H9 (cell line): ENCODE data around the gene KRTDAP. TPM values are rescaled to one million over a fixed set of nuclear protein-coding genes. Genes with fewer than 3 reads are reported as not detected.

ENCODE experiments used
- DNase-seq: peaks from one replicate; pipeline ENCODE4 v3.0.0-alpha.2; 2017
- H2AFZ ChIP-seq: one replicate; pipeline ENCODE4 v1.6.1; 2013; ENCODE audit warnings: mild to moderate bottlenecking, low read length, control low read depth, moderate library complexity
- H2AK5ac ChIP-seq: 2 replicates; pipeline ENCODE4 v1.6.1; 2013; ENCODE audit warnings: low read length, control low read depth, mixed read lengths; ENCODE audit not compliant: insufficient read length
- H2BK120ac ChIP-seq: one replicate; pipeline ENCODE4 v1.6.1; 2013; ENCODE audit warnings: low read depth, mild to moderate bottlenecking, low read length, control low read depth, inconsistent platforms; ENCODE audit not compliant: poor library complexity, severe bottlenecking
- H2BK12ac ChIP-seq: 2 replicates; pipeline ENCODE4 v1.6.1; 2013; ENCODE audit warnings: low read length, control low read depth, mixed read lengths, low read depth; ENCODE audit not compliant: insufficient read length
- H2BK15ac ChIP-seq: 2 replicates; pipeline ENCODE4 v1.6.1; 2013; ENCODE audit warnings: low read depth, low read length, control low read depth
- H2BK20ac ChIP-seq: one replicate; pipeline ENCODE4 v1.6.1; 2013; ENCODE audit warnings: low read depth, mild to moderate bottlenecking, low read length, control low read depth, inconsistent platforms; ENCODE audit not compliant: poor library complexity, severe bottlenecking
- H2BK5ac ChIP-seq: 2 replicates; pipeline ENCODE4 v1.6.1; 2013; ENCODE audit warnings: low read length, control low read depth, mixed read lengths; ENCODE audit not compliant: insufficient read length
- H3K14ac ChIP-seq: 2 replicates; pipeline ENCODE4 v1.6.1; 2013; ENCODE audit warnings: low read length, control low read depth; ENCODE audit not compliant: insufficient read depth
- H3K18ac ChIP-seq: 2 replicates; pipeline ENCODE4 v1.6.1; 2013; ENCODE audit warnings: low read depth, mild to moderate bottlenecking, mixed read lengths, low read length, control low read depth; ENCODE audit not compliant: insufficient read length
- H3K23ac ChIP-seq: 2 replicates; pipeline ENCODE4 v1.6.1; 2013; ENCODE audit warnings: low read length, control low read depth, mixed read lengths, low read depth; ENCODE audit not compliant: insufficient read length
- H3K23me2 ChIP-seq: 2 replicates; pipeline ENCODE4 v1.6.1; 2013; ENCODE audit warnings: low read depth, mild to moderate bottlenecking, mixed read lengths, low read length, control low read depth; ENCODE audit not compliant: insufficient read length, poor library complexity, severe bottlenecking
- H3K27ac ChIP-seq: 2 replicates; pipeline ENCODE4 v1.5.1; 2013; ENCODE audit warnings: low read length, control low read depth, mixed read lengths, low read depth; ENCODE audit not compliant: insufficient read length
- H3K27me3 ChIP-seq: 2 replicates; pipeline ENCODE4 v1.6.1; 2013; ENCODE audit warnings: low read length, control low read depth, inconsistent platforms; ENCODE audit not compliant: insufficient read depth
- H3K4ac ChIP-seq: 2 replicates; pipeline ENCODE4 v1.6.1; 2013; ENCODE audit warnings: low read depth, mild to moderate bottlenecking, control low read depth, inconsistent platforms, low read length, moderate library complexity
- H3K4me1 ChIP-seq: 2 replicates; pipeline ENCODE4 v1.6.1; 2013; ENCODE audit warnings: low read length, control low read depth, inconsistent platforms; ENCODE audit not compliant: insufficient read depth
- H3K4me2 ChIP-seq: 2 replicates; pipeline ENCODE4 v1.6.1; 2013; ENCODE audit warnings: low read length, control low read depth, mixed read lengths; ENCODE audit not compliant: insufficient read length, insufficient read depth
- H3K56ac ChIP-seq: 2 replicates; pipeline ENCODE4 v1.6.1; 2013; ENCODE audit warnings: low read depth, mild to moderate bottlenecking, mixed read lengths, low read length, control low read depth; ENCODE audit not compliant: insufficient read length
- H3K79me1 ChIP-seq: 2 replicates; pipeline ENCODE4 v1.6.1; 2013; ENCODE audit warnings: low read depth, mild to moderate bottlenecking, moderate library complexity, low read length, control low read depth, inconsistent platforms; ENCODE audit not compliant: insufficient read depth, poor library complexity, severe bottlenecking
- H3K79me2 ChIP-seq: 2 replicates; pipeline ENCODE4 v1.6.1; 2013; ENCODE audit warnings: low read length, control low read depth, inconsistent platforms; ENCODE audit not compliant: insufficient read depth
- H3K9ac ChIP-seq: 2 replicates; pipeline ENCODE4 v1.6.1; 2013; ENCODE audit warnings: low read length, control low read depth, mixed read lengths; ENCODE audit not compliant: insufficient read length; ENCODE audit errors: extremely low read depth
- H3K9me3 ChIP-seq: one replicate; pipeline ENCODE4 v1.6.1; 2013; ENCODE audit warnings: low read depth, low read length, inconsistent platforms; ENCODE audit not compliant: control insufficient read depth
- H3T11ph ChIP-seq: one replicate; pipeline ENCODE4 v1.6.1; 2013; ENCODE audit warnings: mild to moderate bottlenecking, low read length, control low read depth, inconsistent platforms
- H4K20me1 ChIP-seq: one replicate; pipeline ENCODE4 v1.6.1; 2013; ENCODE audit not compliant: control insufficient read depth, insufficient read length, insufficient read depth
- H4K5ac ChIP-seq: 2 replicates; pipeline ENCODE4 v1.6.1; 2013; ENCODE audit warnings: low read depth, mild to moderate bottlenecking, mixed read lengths, low read length, control low read depth; ENCODE audit not compliant: insufficient read length
- H4K8ac ChIP-seq: replicated peaks from 2 replicates; pipeline ENCODE4 v1.6.1; 2013; ENCODE audit warnings: low read length, control low read depth, mixed read lengths, low read depth; ENCODE audit not compliant: insufficient read length
- H4K91ac ChIP-seq: 2 replicates; pipeline ENCODE4 v1.6.1; 2013; ENCODE audit warnings: low read depth, mild to moderate bottlenecking, moderate library complexity, mixed read lengths, low read length, control low read depth; ENCODE audit not compliant: insufficient read length
- H3K27ac Mint-ChIP-seq, 3 experiments: 2 replicates in 2 of 3; 3 replicates in 1 of 3; pipeline ENCODE4 v1.8.0; 2020 to 2021; ENCODE audit warnings: mixed read lengths in 3 of 3, mild to moderate bottlenecking in 1 of 3, moderate library complexity in 1 of 3
- H3K27me3 Mint-ChIP-seq: 2 replicates; pipeline ENCODE4 v1.8.0; 2021; ENCODE audit warnings: low read depth, mild to moderate bottlenecking, moderate library complexity, mixed read lengths
- H3K36me3 Mint-ChIP-seq, 3 experiments: 2 replicates in 2 of 3; 3 replicates in 1 of 3; pipeline ENCODE4 v1.8.0; 2020 to 2021; ENCODE audit warnings: low read depth in 3 of 3, mixed read lengths in 3 of 3; ENCODE audit not compliant: insufficient read depth in 1 of 3
- H3K4me1 Mint-ChIP-seq, 2 experiments: 2 replicates each; pipeline ENCODE4 v1.8.0; 2020; ENCODE audit warnings: mixed read lengths in 2 of 2
- H3K4me3 Mint-ChIP-seq, 2 experiments: 2 replicates in 1 of 2; 3 replicates in 1 of 2; pipeline ENCODE4 v1.8.0; 2020 to 2021; ENCODE audit warnings: mild to moderate bottlenecking in 2 of 2, mixed read lengths in 2 of 2, moderate library complexity in 1 of 2
- H3K9me3 Mint-ChIP-seq, 2 experiments: 2 replicates in 1 of 2; 3 replicates in 1 of 2; pipeline ENCODE4 v1.8.0; 2020; ENCODE audit warnings: mild to moderate bottlenecking in 2 of 2, mixed read lengths in 2 of 2, moderate library complexity in 1 of 2
- WGBS: extraction: QIAGEN DNeasy Blood & Tissue Kit; methylation state at CpG from one replicate; pipeline ENCODE4 v1.1.7; 2013; ENCODE audit warnings: missing lambda C conversion rate, low lambda C conversion rate, mixed read lengths; ENCODE audit not compliant: insufficient read length; ENCODE audit errors: extremely low coverage; 5-methylcytosine and 5-hydroxymethylcytosine counted together
- total RNA-seq: library from RNA; stranded (reverse); gene quantifications from 2 replicates; pipeline ENCODE4 v1.2.1, GENCODE V29; 2021
- TF ChIP-seq, protein P1 (sequence below): fragments of 200-600 bp; sonication (generic); conservative IDR thresholded peaks from 3 replicates; pipeline ENCODE4 v1.8.0; 2021; ENCODE audit warnings: antibody characterized with exemption, mild to moderate bottlenecking

KRTDAP gene
- total RNA-seq, 1 experiment from 2014 or later, result 0.87 TPM

DNA sequence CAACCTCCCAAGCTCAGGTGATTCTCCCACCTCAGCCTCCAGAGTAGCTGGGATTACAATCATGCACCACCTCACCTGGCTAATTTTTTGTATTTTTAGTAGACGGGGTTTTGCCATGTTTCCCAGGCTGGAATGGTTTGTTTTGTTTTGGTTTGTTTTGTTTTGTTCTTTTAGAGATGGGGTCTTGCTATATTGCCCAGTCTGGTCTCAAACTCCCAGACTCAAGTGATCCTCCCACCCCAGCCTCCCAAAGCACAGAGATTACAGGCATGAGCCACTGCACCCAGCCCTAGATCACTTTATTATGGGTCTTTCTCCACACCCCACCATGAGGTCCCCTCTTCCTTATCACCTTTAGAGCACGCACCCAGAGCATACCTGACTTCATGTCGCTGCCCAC is 8.0 kb upstream of the KRTDAP start:
- no CpG with 5 or more reads among the region's 3 CpGs for WGBS
- TF ChIP-seq, protein P1, sequence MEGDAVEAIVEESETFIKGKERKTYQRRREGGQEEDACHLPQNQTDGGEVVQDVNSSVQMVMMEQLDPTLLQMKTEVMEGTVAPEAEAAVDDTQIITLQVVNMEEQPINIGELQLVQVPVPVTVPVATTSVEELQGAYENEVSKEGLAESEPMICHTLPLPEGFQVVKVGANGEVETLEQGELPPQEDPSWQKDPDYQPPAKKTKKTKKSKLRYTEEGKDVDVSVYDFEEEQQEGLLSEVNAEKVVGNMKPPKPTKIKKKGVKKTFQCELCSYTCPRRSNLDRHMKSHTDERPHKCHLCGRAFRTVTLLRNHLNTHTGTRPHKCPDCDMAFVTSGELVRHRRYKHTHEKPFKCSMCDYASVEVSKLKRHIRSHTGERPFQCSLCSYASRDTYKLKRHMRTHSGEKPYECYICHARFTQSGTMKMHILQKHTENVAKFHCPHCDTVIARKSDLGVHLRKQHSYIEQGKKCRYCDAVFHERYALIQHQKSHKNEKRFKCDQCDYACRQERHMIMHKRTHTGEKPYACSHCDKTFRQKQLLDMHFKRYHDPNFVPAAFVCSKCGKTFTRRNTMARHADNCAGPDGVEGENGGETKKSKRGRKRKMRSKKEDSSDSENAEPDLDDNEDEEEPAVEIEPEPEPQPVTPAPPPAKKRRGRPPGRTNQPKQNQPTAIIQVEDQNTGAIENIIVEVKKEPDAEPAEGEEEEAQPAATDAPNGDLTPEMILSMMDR, result no peak
- H4K20me1 ChIP-seq, result no peaks in the 10 kb centered on the region
- no peaks in the 10 kb centered on the region for H3K27me3 ChIP-seq
- H3K56ac ChIP-seq, result no peak overlapping the region
- H3T11ph ChIP-seq, result no peak overlapping the region
- Mint-ChIP-seq H3K4me3 (no peak overlapping the region; a peak in 1 of 5 replicates), H3K27me3 (peaks cover 5% of the 10 kb centered on the region; the same call in 1 of the 2 replicates), H3K4me1 (peaks cover 16 to 22% of the 10 kb centered on the region in 2 experiments), H3K9me3 (no peaks in the 10 kb centered on the region), H3K27ac (no peak overlapping the region; a peak in 1 of 7 replicates), H3K36me3 (peaks cover 38 to 69% (median 64%) of the 10 kb centered on the region in 3 experiments; a peak in 6 of 7 replicates)
- no peak overlapping the region for H3K4me2 ChIP-seq
- no peak overlapping the region for H2BK12ac ChIP-seq
- H3K4ac ChIP-seq, result no peak overlapping the region
- no peak overlapping the region for H3K27ac ChIP-seq
- no peak overlapping the region for H3K23ac ChIP-seq
- no peak for DNase-seq
- no peak overlapping the region for H2AFZ ChIP-seq
- no peaks in the 10 kb centered on the region for H3K9me3 ChIP-seq
- H3K79me1 ChIP-seq, result no peaks in the 10 kb centered on the region
- no peak overlapping the region for H3K14ac ChIP-seq
- no peaks in the 10 kb centered on the region for H3K79me2 ChIP-seq
- H2BK15ac ChIP-seq, result no peak overlapping the region
- H4K5ac ChIP-seq, result no peak overlapping the region
- no peak overlapping the region for H3K18ac ChIP-seq
- H3K23me2 ChIP-seq, result no peaks in the 10 kb centered on the region
- H3K9ac ChIP-seq, result no peak overlapping the region
- no peak overlapping the region for H4K91ac ChIP-seq
- H2BK120ac ChIP-seq, result no peak overlapping the region
- no peak overlapping the region for H2AK5ac ChIP-seq
- H3K4me1 ChIP-seq, result no peaks in the 10 kb centered on the region
- no peak overlapping the region for H4K8ac ChIP-seq
- H2BK20ac ChIP-seq, result no peak overlapping the region
- H2BK5ac ChIP-seq, result no peak overlapping the region
